Chondrocyte (in vitro differentiated cells): Measurements from ENCODE around the gene BBX. TPM values are rescaled to one million over a fixed set of nuclear protein-coding genes. Genes with fewer than 3 reads are reported as not detected.
"Not testable (repeated sequence)": the region's sequence is repeated elsewhere in the genome, so short reads cannot be mapped to it uniquely, and the experiment has no call there.

ENCODE experiments used
- DNase-seq: peaks from one replicate; pipeline ENCODE4 v3.0.0; 2021; ENCODE audit warnings: mixed read lengths, low spot score
- H3K27ac Mint-ChIP-seq: one replicate; pipeline ENCODE4 v1.8.0; 2021; ENCODE audit warnings: mild to moderate bottlenecking, moderate library complexity, mixed read lengths; ENCODE audit not compliant: unreplicated experiment
- H3K27me3 Mint-ChIP-seq: 2 replicates; pipeline ENCODE4 v1.8.0; 2021; ENCODE audit warnings: low read depth, mixed read lengths
- H3K36me3 Mint-ChIP-seq: 2 replicates; pipeline ENCODE4 v1.8.0; 2021; ENCODE audit warnings: low read depth, mixed read lengths
- H3K4me1 Mint-ChIP-seq: 2 replicates; pipeline ENCODE4 v1.8.0; 2021; ENCODE audit warnings: low read depth, mild to moderate bottlenecking, mixed read lengths
- H3K4me3 Mint-ChIP-seq: one replicate; pipeline ENCODE4 v1.8.0; 2021; ENCODE audit warnings: mild to moderate bottlenecking, moderate library complexity, mixed read lengths; ENCODE audit not compliant: unreplicated experiment
- H3K9me3 Mint-ChIP-seq: 2 replicates; pipeline ENCODE4 v1.8.0; 2021; ENCODE audit warnings: low read depth, mixed read lengths
- CTCF ChIP-seq: fragments of 200-600 bp; sonication (generic); IDR thresholded peaks from 2 replicates; pipeline ENCODE4 v1.5.0; 2021; ENCODE audit warnings: antibody characterized with exemption, mild to moderate bottlenecking, moderate library complexity
- total RNA-seq: library from RNA; stranded (reverse); gene quantifications from 3 replicates; pipeline ENCODE4 v1.2.1, GENCODE V29; 2021

Gene BBX
- total RNA-seq, 1 donor from 2014 or later: 69.6 TPM

GRCh38 chr3:107690522-107691138 is 167.9 kb downstream of the BBX start:
- Mint-ChIP-seq H3K36me3 (no peaks in the 10 kb centered on the region), H3K9me3 (no peaks in the 10 kb centered on the region), H3K27ac (no peak overlapping the region), H3K27me3 (no peaks in the 10 kb centered on the region), H3K4me3 (no peak overlapping the region), H3K4me1 (peaks cover 3% of the 10 kb centered on the region)
- TF ChIP-seq CTCF: peak; percentile 85
- DNase-seq: no peak

DNA sequence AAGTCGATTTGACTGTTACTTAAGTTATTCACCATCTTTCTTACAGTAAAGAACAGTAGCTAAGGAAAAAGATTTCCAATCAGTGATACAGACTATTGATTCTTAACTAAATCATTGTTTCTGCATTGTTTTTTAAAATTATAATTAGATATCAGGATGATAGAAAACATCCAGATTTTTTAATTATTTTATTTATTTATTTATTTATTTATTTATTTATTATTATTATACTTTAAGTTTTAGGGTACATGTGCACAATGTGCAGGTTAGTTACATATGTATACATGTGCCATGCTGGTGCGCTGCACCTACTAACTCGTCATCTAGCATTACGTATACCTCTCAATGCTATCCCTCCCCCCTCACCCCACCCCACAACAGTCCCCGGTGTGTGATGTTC is 169.2 kb downstream of the BBX start:
- H3K4me1 Mint-ChIP-seq, H3K27me3 Mint-ChIP-seq, H3K9me3 Mint-ChIP-seq, DNase-seq, H3K27ac Mint-ChIP-seq, H3K36me3 Mint-ChIP-seq, H3K4me3 Mint-ChIP-seq: not testable (repeated sequence)

- not testable (repeated sequence) for H3K27me3 Mint-ChIP-seq, H3K27ac Mint-ChIP-seq, DNase-seq, H3K36me3 Mint-ChIP-seq, H3K9me3 Mint-ChIP-seq
- Mint-ChIP-seq H3K4me3 (peak overlapping the region; percentile 76), H3K4me1 (peaks cover 17% of the 10 kb centered on the region)
Observed at GRCh38 chr3:107697348-107697747, 174.6 kb downstream of the BBX start.

DNA sequence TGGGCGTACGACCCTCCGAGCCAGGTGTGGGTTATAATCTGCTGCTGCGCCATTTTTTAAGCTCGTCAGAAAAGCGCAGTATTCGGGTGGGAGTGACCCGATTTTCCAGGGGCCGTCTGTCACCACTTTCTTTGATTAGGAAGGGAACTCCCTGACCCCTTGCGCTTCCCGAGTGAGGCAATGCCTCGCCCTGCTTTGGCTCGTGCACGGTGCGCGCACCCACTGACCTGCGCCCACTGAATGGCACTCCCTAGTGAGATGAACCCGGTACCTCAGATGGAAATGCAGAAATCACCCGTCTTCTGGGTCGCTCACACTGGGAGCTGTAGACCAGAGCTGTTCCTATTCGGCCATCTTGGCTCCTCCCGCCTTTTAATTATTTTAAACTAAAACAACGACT is 175.1 kb downstream of the BBX start:
- not testable (repeated sequence) for H3K9me3 Mint-ChIP-seq, H3K27me3 Mint-ChIP-seq, DNase-seq, H3K27ac Mint-ChIP-seq, H3K36me3 Mint-ChIP-seq
- Mint-ChIP-seq H3K4me3 (peak overlapping the region; percentile 76), H3K4me1 (peaks cover 17% of the 10 kb centered on the region)

- no peak for TF ChIP-seq CTCF
- no peak overlapping the region for H3K27ac Mint-ChIP-seq
- peaks cover 27% of the 10 kb centered on the region for H3K4me1 Mint-ChIP-seq
- no peaks in the 10 kb centered on the region for H3K9me3 Mint-ChIP-seq
- H3K4me3 Mint-ChIP-seq: no peak overlapping the region
- H3K27me3 Mint-ChIP-seq: no peaks in the 10 kb centered on the region
- no peak for DNase-seq
- H3K36me3 Mint-ChIP-seq: no peaks in the 10 kb centered on the region
Observed at GRCh38 chr3:107699682-107700081, 176.9 kb downstream of the BBX start.

DNA sequence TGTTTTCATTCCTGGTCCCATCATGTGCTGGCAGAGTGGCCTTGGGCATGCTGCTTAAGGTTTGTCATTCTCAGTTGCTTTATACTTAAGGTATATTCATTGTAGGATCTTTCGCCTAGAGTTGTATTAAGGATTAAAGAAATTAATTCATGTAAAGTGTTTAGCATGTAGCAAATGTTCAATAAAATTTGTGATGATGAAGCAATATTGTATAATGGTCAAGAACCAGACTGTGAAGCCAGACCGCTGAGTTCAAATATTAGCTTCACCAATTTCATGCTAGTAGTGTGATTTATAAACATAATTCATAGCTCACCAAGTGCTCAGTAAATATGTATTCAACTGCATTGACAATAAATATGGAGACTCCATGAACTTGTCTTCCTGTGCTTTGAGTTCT is 178.5 kb downstream of the BBX start:
- no peak overlapping the region for H3K27ac Mint-ChIP-seq
- no peak for TF ChIP-seq CTCF
- no peaks in the 10 kb centered on the region for H3K9me3 Mint-ChIP-seq
- H3K4me1 Mint-ChIP-seq: peaks cover 32% of the 10 kb centered on the region
- no peak overlapping the region for H3K4me3 Mint-ChIP-seq
- DNase-seq: no peak
- no peaks in the 10 kb centered on the region for H3K36me3 Mint-ChIP-seq
- H3K27me3 Mint-ChIP-seq: no peaks in the 10 kb centered on the region

DNA sequence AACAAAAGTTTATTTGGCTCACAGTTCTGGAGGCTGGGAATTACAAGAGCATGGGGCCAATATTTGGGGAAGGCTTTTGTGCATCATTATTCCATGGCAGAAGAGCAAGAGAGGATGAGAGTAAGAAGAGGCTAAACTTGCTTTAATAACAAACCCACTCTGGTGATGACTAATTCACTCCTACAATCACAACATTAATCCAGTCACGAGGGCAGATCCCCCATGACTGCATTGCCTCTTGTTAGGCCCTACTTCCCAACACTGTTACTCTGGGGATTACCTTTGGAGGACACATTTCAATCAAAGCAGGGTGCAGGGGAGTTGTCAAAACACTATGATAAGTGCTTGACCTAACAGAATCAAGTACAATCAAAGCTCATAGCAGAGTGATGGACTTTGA is 181.7 kb downstream of the BBX start:
- Mint-ChIP-seq H3K27ac (peak overlapping the region; percentile 72), H3K36me3 (no peaks in the 10 kb centered on the region), H3K27me3 (no peaks in the 10 kb centered on the region), H3K4me3 (no peak overlapping the region), H3K4me1 (peaks cover 20% of the 10 kb centered on the region), H3K9me3 (no peaks in the 10 kb centered on the region)
- TF ChIP-seq CTCF: no peak
- DNase-seq: no peak
